GM12891 (cell line): ENCODE data around the gene SORT1.

Source experiments
- PAX5 ChIP-seq: IDR thresholded peaks from 2 replicates; pipeline ENCODE4 v1.6.1; 2011; ENCODE audit warnings: low read length, moderate library complexity, mild to moderate bottlenecking; ENCODE audit not compliant: insufficient read depth, severe bottlenecking
- POLR2A ChIP-seq: IDR thresholded peaks from 2 replicates; pipeline ENCODE4 v1.6.1; 2011; ENCODE audit warnings: low read depth, low read length, control low read depth
- POLR2AphosphoS5 ChIP-seq: IDR thresholded peaks from 2 replicates; pipeline ENCODE4 v1.6.1; 2011; ENCODE audit warnings: low read depth, low read length, control low read depth
- TAF1 ChIP-seq: IDR thresholded peaks from 2 replicates; pipeline ENCODE4 v1.6.1; 2011; ENCODE audit warnings: low read depth, low read length, control low read depth

GRCh38 chr1:109423498-109423897, 25.8 kb upstream of the SORT1 start:
- no peak for TF ChIP-seq POLR2AphosphoS5
- TF ChIP-seq TAF1: no peak
- TF ChIP-seq POLR2A: no peak
- TF ChIP-seq PAX5: no peak
